GM19328 (cell line): ENCODE data around the gene MPRIP.
"Not testable (repeated sequence)": the region's sequence is repeated elsewhere in the genome, so short reads cannot be mapped to it uniquely, and the experiment has no call there.

Source experiments
- ATAC-seq: cut with Tn5 transposase; IDR thresholded peaks from one replicate; pipeline ENCODE4 v1.9.1; 2021; ENCODE audit warnings: mild to moderate bottlenecking, moderate library complexity; ENCODE audit not compliant: unreplicated experiment

MPRIP gene

GRCh38 chr17:17013828-17014747, 28.2 kb upstream of the MPRIP start:
- ATAC-seq = not testable (repeated sequence)

GRCh38 chr17:17014748-17015124, 27.5 kb upstream of the MPRIP start:
- ATAC-seq = not testable (repeated sequence)

GRCh38 chr17:17015230-17015629, 27.0 kb upstream of the MPRIP start:
- ATAC-seq = no peak

GRCh38 chr17:17016199-17017197, 25.8 kb upstream of the MPRIP start:
- ATAC-seq = not testable (repeated sequence)

GRCh38 chr17:17017343-17018014, 24.8 kb upstream of the MPRIP start:
- ATAC-seq = no peak

GRCh38 chr17:17018021-17018441, 24.2 kb upstream of the MPRIP start:
- ATAC-seq = no peak

GRCh38 chr17:17018612-17019429, 23.4 kb upstream of the MPRIP start:
- no peak for ATAC-seq

- no peak for ATAC-seq
Observed at GRCh38 chr17:17019430-17019762, 22.9 kb upstream of the MPRIP start.

- ATAC-seq = no peak
Observed at GRCh38 chr17:17019891-17020456, 22.3 kb upstream of the MPRIP start.

- no peak for ATAC-seq
Observed at GRCh38 chr17:17020821-17021193, 21.4 kb upstream of the MPRIP start.

GRCh38 chr17:17021194-17021863, 20.9 kb upstream of the MPRIP start:
- no peak for ATAC-seq

GRCh38 chr17:17022011-17022410, 20.2 kb upstream of the MPRIP start:
- no peak for ATAC-seq

GRCh38 chr17:17022456-17022855, 19.8 kb upstream of the MPRIP start:
- ATAC-seq = no peak

GRCh38 chr17:17024778-17025300, 17.4 kb upstream of the MPRIP start:
- ATAC-seq = no peak

- ATAC-seq = no peak
Observed at GRCh38 chr17:17025621-17026020, 16.6 kb upstream of the MPRIP start.

- ATAC-seq = no peak
Observed at GRCh38 chr17:17026163-17026562, 16.1 kb upstream of the MPRIP start.

- no peak for ATAC-seq
Observed at GRCh38 chr17:17027442-17028058, 14.7 kb upstream of the MPRIP start.

GRCh38 chr17:17028059-17028877, 14.0 kb upstream of the MPRIP start:
- ATAC-seq = no peak
